ENCODE results near the gene RBPJ. TPM values are rescaled to one million over a fixed set of nuclear protein-coding genes. Genes with fewer than 3 reads are reported as not detected.
"Not testable (repeated sequence)": the region's sequence is repeated elsewhere in the genome, so short reads cannot be mapped to it uniquely, and the experiment has no call there.

The RBPJ gene
- total RNA-seq, 6 experiments from 2014 or later = 12.0 to 29.3 (median 19.6) TPM

DNA sequence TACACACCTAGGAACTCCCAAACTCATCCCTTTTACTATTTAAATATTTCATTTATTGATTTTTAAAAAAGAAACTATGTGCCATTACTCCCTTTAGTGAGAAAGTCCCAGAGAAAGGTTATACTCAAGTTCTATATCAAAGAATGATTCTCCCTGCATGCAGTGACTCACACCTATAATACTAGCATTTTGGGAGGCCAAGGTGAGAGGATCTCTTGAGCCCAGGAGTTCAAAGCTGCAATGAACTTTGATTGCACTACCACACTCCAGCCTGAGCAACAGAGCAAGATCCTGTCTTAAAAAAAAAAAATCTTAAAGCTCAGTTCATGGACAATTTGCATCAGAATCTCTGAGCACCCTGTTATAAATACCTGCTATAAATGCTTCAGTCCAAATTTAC lies 9.2 kb upstream of the RBPJ start:
- intact Hi-C loops (cut with DNase I) = loop anchor here in 1 of 2 donors (5.0 kb wide), 1 partner anchor 229 kb away; no protein-coding TSS in a partner anchor
- TF ChIP-seq, protein P1, sequence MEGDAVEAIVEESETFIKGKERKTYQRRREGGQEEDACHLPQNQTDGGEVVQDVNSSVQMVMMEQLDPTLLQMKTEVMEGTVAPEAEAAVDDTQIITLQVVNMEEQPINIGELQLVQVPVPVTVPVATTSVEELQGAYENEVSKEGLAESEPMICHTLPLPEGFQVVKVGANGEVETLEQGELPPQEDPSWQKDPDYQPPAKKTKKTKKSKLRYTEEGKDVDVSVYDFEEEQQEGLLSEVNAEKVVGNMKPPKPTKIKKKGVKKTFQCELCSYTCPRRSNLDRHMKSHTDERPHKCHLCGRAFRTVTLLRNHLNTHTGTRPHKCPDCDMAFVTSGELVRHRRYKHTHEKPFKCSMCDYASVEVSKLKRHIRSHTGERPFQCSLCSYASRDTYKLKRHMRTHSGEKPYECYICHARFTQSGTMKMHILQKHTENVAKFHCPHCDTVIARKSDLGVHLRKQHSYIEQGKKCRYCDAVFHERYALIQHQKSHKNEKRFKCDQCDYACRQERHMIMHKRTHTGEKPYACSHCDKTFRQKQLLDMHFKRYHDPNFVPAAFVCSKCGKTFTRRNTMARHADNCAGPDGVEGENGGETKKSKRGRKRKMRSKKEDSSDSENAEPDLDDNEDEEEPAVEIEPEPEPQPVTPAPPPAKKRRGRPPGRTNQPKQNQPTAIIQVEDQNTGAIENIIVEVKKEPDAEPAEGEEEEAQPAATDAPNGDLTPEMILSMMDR (IDR thresholded peaks at IDR 0.05) = no peak
- no peak for TF ChIP-seq POLR2A (IDR thresholded peaks at IDR 0.05)
- DNase-seq = no peak

DNA sequence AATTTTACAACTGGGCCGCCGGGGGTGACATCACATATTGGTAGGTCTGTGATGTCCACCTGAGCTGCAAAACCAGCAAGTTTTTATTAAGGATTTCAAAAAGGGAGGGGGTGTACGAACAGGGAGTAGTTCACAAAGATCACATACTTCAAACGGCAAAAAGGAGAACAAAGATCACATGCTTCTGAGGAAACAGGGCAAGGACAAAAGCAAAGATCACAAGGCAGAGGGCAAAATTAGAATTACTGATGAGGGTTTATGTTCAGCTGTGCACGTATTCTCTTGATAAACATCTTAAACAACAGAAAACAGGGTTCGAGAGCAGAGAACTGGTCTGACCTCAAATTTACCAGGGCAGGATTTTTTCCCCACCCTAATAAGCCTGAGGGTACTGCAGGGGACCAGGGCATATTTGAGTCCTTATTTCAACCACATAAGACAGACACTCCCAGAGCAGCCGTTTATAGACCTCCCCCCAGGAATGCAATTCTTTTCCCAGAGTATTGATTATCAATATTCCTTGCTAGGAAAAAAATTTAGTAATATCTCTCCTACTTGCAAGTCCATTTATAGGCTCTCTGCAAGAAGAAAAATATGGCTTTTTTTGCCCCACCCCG lies 5.4 kb upstream of the RBPJ start:
- H3K27me3 ChIP-seq; H3K4me1 ChIP-seq; H3K4me3 ChIP-seq; ATAC-seq; H3K36me3 ChIP-seq; H3K27ac ChIP-seq; intact Hi-C loops (cut with DNase I); H3K9me3 ChIP-seq; DNase-seq: not testable (repeated sequence)
- 65% methylated on average over 8 of the region's 8 CpGs for WGBS (ENCODE audit: insufficient coverage, low coverage, low lambda C conversion rate, missing lambda C conversion rate)

More for the DNA sequence above, 9.2 kb upstream of the RBPJ start:
- Histone ChIP-seq H3K9me3 (no peaks in the 10 kb centered on the region), H3K4me3 (no peak overlapping the region), H3K27me3 (no peaks in the 10 kb centered on the region), H3K4me1 (no peaks in the 10 kb centered on the region), H3K36me3 (no peaks in the 10 kb centered on the region), H3K27ac (no peak overlapping the region)
- ATAC-seq = no peak

DNA sequence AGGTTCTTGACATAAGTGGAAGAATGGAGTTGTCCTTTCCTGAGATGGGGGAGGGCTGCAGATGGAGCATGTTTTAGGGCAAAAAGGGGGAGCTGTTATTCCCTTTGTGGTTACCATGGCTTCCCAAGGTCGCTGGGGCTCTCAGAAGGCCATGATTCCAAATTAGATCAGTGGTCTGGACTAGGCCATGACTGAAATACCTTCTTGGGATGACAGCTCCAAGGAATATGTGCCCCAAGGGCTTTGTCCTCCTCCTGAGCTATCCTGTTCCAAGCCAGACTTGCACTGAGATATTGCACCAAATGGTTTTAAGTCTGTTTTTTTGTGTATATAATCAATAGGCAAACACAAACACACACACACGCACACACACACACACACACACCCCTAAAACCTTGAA lies 3.0 kb upstream of the RBPJ start:
- ATAC-seq = no peak
- H3K9me3 ChIP-seq = no peaks in the 10 kb centered on the region
- H3K27ac ChIP-seq = no peak overlapping the region
- 86% methylated on average over 1 of the region's 2 CpGs for WGBS (ENCODE audit: insufficient coverage, low coverage, low lambda C conversion rate, missing lambda C conversion rate)
- peaks cover 0 to 10% (median 0%) of the 10 kb centered on the region in 4 donors for H3K4me1 ChIP-seq
- DNase-seq = no peak
- TF ChIP-seq POLR2A (IDR thresholded peaks at IDR 0.05) = no peak
- H3K36me3 ChIP-seq = no peaks in the 10 kb centered on the region
- no peaks in the 10 kb centered on the region for H3K27me3 ChIP-seq
- no peak overlapping the region for H3K4me3 ChIP-seq
- intact Hi-C loops (cut with DNase I) = no loop called here

DNA sequence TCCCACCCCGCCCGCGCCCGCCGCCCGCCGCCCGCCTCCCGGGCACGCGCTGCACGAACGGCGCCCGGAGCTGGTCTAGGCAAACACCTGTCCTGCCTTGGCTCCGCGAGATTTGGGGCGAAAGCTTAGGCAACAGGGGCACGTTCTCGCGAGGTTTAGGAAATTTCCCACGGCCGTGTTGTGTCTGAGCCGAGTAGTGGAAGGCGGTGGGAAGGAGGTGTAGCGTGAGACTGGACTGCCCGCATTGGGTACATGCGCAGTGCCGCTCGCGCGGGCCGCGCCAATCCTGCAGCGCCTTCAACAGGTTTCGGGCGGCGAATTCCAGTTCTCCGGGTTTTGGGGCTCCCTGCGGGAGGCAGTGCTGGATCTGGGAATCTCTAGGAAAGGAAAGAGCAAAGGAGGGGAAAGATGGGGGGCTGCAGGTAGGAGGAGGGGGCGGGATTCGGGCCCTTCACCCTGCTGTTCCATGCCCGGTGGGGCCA lies 1.3 kb upstream of the RBPJ start:
- 0% methylated on average over 13 of the region's 43 CpGs for WGBS (ENCODE audit: insufficient coverage, low coverage, low lambda C conversion rate, missing lambda C conversion rate)

DNA sequence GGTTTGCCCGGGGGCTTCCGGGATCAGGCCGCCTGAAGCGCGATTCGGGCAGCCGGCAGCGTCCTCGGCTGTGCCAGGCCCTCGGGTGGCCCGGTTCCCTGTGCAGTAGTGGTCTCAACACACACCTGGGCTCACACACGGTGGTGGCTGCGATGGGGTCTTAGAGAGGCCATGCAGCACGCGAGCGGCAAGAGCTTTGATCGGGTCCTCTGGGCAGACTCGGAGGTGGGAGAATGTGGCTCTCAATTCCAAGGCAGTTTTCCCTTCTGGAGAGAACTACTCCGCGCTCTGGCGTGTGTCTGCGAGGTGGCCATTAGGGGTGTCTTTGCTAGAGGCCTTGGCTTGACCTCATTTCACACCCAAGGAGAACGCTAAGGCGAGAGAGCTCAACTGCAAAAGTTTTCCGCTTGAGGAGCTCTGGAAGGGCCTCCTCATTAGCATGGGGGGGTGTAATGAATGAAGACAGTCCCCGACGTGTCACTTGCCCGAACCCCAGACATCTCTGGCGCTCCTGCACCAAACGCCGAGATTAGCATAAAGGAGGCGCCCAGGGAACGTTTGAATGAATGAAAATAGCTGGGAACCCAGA lies 771 bp upstream of the RBPJ start:
- H3K4me1 ChIP-seq = peaks cover 0 to 21% (median 0%) of the 10 kb centered on the region in 4 donors
- no peaks in the 10 kb centered on the region for H3K27me3 ChIP-seq
- peak overlapping the region; percentile 82 to 89 (median 89) for H3K27ac ChIP-seq
- WGBS (ENCODE audit: insufficient coverage, low coverage, low lambda C conversion rate, missing lambda C conversion rate) = under 1% methylated on average over 21 of the region's 33 CpGs
- peak overlapping the region; percentile 66 to 88 (median 83) for H3K4me3 ChIP-seq
- no peaks in the 10 kb centered on the region for H3K9me3 ChIP-seq
- no peaks in the 10 kb centered on the region for H3K36me3 ChIP-seq
- intact Hi-C loops (cut with DNase I) = no loop called here
- ATAC-seq = peak; percentile 11 to 23 (median 16)
- no peak for TF ChIP-seq POLR2A (IDR thresholded peaks at IDR 0.05)
- TF ChIP-seq, protein P1 (IDR thresholded peaks at IDR 0.05) = no peak
- no peak for DNase-seq

More for the DNA sequence above, 1.3 kb upstream of the RBPJ start:
- Histone ChIP-seq H3K27me3 (no peaks in the 10 kb centered on the region), H3K4me1 (peaks cover 0 to 21% (median 0%) of the 10 kb centered on the region in 4 donors), H3K36me3 (no peaks in the 10 kb centered on the region), H3K27ac (peak overlapping the region; percentile 82 to 89 (median 89)), H3K9me3 (no peaks in the 10 kb centered on the region), H3K4me3 (peak overlapping the region; percentile 66 to 88 (median 83))
- ATAC-seq = peak; percentile 81 to 90 (median 86)
- TF ChIP-seq, protein P1 (IDR thresholded peaks at IDR 0.05) = no peak
- peak; percentile 18 for TF ChIP-seq POLR2A (IDR thresholded peaks at IDR 0.05)
- intact Hi-C loops (cut with DNase I) = no loop called here
- DNase-seq = peak; percentile 98 to 99 (median 99)
